HG03097 (cell line): ENCODE measurements around the gene ZDHHC14.

Experiments used
- ATAC-seq: cut with Tn5 transposase; IDR thresholded peaks from one replicate; pipeline ENCODE4 v1.9.1; 2021; ENCODE audit not compliant: unreplicated experiment, low FRiP score

The ZDHHC14 gene

GRCh38 chr6:157724138-157724820 lies 343.3 kb downstream of the ZDHHC14 start:
- no peak for ATAC-seq

GRCh38 chr6:157724960-157725741 lies 344.2 kb downstream of the ZDHHC14 start:
- no peak for ATAC-seq

DNA sequence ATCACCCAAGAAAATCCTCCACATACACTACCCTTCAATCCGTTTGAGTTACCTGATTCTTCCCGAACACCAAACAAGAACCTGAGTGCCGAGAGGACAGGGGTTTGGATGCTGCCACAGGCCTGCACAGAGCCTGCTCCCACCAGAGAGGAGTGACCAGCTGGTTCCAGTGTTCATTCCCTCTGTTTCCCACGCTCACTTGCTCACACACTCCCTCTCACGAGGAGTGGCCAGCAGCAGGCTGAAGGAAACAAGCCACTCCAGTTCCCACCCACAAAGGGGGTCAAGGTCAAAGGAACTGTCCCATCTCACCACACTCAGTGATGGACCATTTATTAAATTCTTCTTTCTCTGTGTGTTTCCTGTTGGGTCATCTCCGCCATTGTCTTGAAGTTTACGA lies 344.8 kb downstream of the ZDHHC14 start:
- ATAC-seq = no peak

DNA sequence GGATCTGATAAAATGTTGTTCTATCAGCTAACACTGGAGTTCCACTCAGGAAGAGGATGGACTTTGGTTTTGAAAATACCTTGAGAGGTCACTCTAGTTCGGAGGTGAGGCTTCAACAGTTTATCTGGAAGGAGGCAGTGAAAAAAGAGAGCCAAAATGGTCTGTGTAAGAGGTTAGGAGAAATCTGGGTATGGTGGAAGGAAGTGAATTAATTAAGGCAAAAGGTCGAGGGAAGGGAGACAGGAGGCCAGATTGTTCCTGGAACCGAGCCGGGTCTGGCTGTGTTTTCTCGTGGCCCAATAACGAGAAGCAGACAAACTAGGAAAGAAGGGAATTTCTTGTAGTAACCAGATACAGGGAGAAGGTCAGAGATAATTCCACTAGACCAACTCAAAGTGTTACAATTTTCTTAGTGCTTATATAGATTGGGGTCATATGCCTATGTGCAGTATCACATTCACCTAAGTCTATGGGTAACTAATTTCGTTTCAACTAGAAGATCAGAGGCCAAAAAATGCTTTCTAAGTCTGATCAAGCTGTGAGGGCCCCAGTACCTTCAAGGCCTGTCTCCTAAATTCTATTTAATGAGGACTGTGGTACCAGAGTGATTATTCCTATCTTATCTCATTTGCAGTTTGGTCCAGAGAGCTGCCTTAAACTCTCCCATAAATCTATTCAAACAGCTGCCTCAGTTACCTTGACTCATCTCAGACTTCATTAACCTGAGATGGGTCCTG lies 346.1 kb downstream of the ZDHHC14 start:
- no peak for ATAC-seq
